Dermis microvascular lymphatic vessel endothelial cell (primary cell): ENCODE data around the gene LRRC61. TPM values are rescaled to one million over a fixed set of nuclear protein-coding genes. Genes with fewer than 3 reads are reported as not detected.
"Not testable (repeated sequence)": the region's sequence is repeated elsewhere in the genome, so short reads cannot be mapped to it uniquely, and the experiment has no call there.

Experiments
- DNase-seq, 2 donors: peaks; one replicate each; pipeline versions ENCODE4 v3.0.0 to v3.0.0-alpha.2; 2010; ENCODE audit warnings: low read depth in 2 of 2
- total RNA-seq: library from RNA; depleted of rRNA; stranded (reverse); fragments of >200 nt; gene quantifications from 2 replicates; pipeline ENCODE4 v1.2.1, GENCODE V29; 2014

LRRC61 gene
- total RNA-seq, 1 donor from 2014 or later, result 3.7 TPM

DNA sequence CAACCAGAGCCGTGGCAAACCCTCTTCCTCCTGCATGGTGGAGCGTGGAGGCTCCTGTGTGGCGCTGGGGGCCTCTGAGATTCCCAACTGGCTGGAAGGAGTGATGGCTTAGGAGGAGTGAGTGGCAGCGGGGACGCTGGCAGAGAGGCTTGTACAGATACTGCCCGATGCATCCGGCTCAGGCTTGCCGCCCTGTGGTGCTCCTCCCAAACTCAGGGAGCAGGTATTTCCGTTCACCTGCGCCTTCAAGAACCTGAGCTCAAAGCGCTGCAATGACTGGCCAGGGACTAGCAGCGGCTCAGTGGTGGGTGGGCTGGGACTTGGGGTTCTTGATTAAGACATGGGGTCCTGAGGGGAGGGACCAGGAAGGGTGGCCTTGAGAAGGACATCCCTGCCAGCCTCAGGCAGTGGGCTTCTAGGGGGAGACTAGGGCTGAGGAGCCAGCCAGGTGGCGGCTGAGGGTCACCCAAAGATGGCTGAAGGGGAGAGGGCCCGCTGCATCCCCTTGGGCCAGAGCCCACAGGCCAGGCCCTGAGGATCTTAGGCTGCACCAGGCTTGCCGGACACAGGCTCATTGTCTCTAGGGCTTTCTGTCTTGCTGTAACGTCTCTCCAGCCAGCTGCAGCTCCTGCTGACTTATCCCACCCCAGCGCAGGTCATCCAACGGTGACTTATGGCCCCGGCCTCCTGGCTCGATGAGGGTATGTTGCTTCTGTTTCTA lies 59.1 kb downstream of the LRRC61 start:
- DNase-seq, result no peak

DNA sequence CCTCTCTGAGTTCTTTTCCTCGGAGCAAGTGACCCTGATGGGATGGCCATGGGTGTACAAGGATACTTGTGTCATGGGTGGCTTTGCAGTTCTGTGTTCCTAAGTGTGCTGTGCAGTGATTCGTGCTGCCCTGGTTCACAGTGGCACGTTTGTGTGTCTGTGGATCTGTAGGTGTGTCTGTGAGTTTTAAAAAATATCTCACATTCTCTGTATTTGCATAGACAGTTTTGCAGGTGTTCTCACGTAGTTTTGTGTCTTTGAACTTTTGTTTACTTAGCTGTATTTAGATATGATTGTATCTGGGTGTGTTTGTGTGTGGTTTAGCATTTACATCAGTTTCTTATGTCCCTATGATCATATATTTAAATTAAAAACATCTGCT lies 59.7 kb downstream of the LRRC61 start:
- DNase-seq, result no peak

DNA sequence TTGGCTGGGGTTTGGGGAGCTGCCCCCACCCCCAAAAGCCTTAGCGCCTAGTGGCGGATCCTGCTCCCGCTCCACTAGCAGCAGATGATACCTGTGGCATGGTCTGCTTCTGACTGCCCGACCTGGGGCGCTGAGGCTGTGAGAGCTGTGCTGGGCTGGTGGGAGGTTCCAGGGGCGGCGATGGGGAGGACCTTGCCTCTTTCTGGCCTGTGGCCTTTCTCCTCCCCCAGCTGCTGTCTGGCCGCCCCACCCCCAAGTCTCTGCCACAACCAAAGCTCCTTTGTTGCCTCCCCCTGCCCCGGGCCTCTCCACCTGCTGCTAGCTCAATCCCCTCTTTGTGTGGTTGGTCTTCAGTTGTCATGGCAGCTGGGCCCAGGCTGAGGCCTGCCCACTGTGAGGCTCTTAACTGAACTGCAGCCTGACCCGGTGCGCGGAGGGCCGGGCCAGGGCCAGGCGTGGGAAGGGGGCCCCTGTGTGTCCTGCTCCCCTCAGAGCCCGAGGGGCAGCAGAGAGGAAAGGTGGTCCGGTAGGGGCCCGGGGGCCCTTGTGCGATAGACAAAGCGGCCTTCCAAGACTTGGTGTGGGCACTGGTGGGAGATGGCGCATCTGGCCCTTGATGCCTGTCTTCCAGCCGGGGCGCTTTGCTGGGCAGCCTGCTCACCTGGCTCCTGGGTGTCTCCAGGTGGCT lies 60.7 kb downstream of the LRRC61 start:
- DNase-seq, result no peak

DNA sequence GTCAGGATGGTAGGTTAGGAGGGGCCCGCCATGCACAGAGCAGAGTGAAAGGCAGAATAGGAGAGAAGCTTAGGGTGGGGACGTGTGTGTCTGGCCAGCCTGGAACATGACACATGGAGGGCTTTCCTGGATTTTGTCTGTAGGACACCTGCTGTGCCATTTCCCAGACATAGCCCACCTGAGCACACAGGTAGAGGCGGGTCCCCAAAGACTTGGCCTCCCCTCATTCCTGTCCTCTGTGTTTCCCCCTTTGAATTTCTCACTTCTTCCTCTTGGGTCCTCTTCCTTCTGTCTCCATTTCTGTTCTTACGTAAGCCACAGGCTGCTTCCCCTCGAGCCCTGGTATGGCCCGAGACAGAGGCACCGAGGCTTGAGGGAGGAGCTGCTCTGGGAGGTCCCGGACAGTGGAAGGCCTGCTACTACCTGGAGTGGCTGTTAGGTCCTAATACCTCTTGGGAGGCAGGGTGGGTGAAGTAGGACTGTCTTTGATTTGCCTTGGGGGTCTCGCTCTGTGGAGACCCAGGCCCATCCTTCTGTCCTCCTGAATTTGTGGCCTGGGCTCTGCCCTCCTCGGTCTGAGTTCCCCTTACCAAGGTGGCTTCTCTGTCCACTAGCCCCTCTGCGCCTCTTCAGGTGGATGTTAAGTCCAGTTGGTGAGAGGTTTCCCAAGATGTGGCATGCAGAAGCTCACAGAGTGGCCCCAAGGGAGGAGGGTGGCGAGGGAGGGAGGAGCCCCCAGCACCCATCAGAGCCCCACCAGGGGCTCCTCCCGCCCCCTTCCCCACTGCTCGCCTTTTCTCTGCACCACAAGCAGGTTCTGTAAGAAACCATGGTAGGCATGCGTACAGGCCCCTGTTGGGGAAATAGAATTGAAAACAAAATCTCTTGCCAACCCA lies 61.5 kb downstream of the LRRC61 start:
- no peak for DNase-seq

GRCh38 chr7:150385302-150385723 lies 62.2 kb downstream of the LRRC61 start:
- no peak for DNase-seq

DNA sequence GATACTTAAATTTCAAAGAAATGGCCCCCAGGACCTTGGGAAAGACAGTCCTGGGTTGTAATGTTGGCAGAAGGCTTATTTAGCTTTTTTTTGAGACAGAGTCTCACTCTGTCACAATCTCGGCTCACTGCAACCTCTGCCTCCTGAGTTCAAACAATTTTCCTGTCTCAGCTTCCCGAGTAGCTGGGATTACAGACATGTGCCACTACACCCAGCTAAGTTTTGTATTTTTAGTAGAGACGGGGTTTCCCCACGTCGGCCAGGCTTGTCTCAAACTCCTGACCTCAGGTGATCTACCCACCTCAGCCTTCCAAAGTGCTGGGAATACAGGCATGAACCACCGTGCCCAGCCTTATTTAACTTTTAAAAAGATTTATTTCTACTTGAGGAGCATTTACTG lies 62.7 kb downstream of the LRRC61 start:
- DNase-seq, result not testable (repeated sequence)

Other genes with a start within 250 kb of the LRRC61 start
- gene ACTR3C, start 190 bp downstream of the LRRC61 start, total RNA-seq, result 4.7 and 7.1 TPM in 2 replicates
- gene RARRES2, start 18.3 kb downstream of the LRRC61 start, total RNA-seq, result 0.51 and 1.8 TPM in 2 replicates
- 46.6 and 60.3 TPM in 2 replicates for gene REPIN1, start 45.5 kb downstream of the LRRC61 start, total RNA-seq
- 4.7 and 7.5 TPM in 2 replicates for gene ZNF775, start 56.0 kb downstream of the LRRC61 start, total RNA-seq
- 103 and 157 TPM in 2 replicates for gene GIMAP8, start 127.3 kb downstream of the LRRC61 start, total RNA-seq
- 64.4 and 108 TPM in 2 replicates for gene GIMAP7, start 191.5 kb downstream of the LRRC61 start, total RNA-seq
- 169 and 262 TPM in 2 replicates for gene GIMAP4, start 244.0 kb downstream of the LRRC61 start, total RNA-seq